Retinal pigment epithelial cell (primary cell): ENCODE results near the gene GJC2.

Experiments
- DNase-seq: peaks from one replicate; pipeline ENCODE4 v3.0.0-alpha.2; 2010; ENCODE audit warnings: low read depth
- H3K4me3 ChIP-seq: 2 replicates; pipeline ENCODE4 v1.5.1; 2011; ENCODE audit warnings: mild to moderate bottlenecking, low read length, control low read depth, moderate library complexity
- CTCF ChIP-seq: conservative IDR thresholded peaks from 2 replicates; pipeline ENCODE4 v1.5.1; 2011; ENCODE audit warnings: low read depth, low read length, control low read depth, inconsistent platforms

GJC2 gene

GRCh38 chr1:228141226-228142044 is 8.3 kb upstream of the GJC2 start:
- TF ChIP-seq CTCF: no peak
- no peak for DNase-seq
- peak overlapping the region; percentile 87 for H3K4me3 ChIP-seq

GRCh38 chr1:228142155-228142691 is 7.5 kb upstream of the GJC2 start:
- no peak for TF ChIP-seq CTCF
- peak overlapping the region; percentile 87 for H3K4me3 ChIP-seq
- DNase-seq: no peak

- no peak for DNase-seq
- H3K4me3 ChIP-seq: no peak overlapping the region
- no peak for TF ChIP-seq CTCF
These were observed 7.0 kb upstream of the GJC2 start for GRCh38 chr1:228142701-228143136.

- no peak for DNase-seq
- TF ChIP-seq CTCF: no peak
- no peak overlapping the region for H3K4me3 ChIP-seq
These were observed 6.1 kb upstream of the GJC2 start for GRCh38 chr1:228143480-228144192.

DNA sequence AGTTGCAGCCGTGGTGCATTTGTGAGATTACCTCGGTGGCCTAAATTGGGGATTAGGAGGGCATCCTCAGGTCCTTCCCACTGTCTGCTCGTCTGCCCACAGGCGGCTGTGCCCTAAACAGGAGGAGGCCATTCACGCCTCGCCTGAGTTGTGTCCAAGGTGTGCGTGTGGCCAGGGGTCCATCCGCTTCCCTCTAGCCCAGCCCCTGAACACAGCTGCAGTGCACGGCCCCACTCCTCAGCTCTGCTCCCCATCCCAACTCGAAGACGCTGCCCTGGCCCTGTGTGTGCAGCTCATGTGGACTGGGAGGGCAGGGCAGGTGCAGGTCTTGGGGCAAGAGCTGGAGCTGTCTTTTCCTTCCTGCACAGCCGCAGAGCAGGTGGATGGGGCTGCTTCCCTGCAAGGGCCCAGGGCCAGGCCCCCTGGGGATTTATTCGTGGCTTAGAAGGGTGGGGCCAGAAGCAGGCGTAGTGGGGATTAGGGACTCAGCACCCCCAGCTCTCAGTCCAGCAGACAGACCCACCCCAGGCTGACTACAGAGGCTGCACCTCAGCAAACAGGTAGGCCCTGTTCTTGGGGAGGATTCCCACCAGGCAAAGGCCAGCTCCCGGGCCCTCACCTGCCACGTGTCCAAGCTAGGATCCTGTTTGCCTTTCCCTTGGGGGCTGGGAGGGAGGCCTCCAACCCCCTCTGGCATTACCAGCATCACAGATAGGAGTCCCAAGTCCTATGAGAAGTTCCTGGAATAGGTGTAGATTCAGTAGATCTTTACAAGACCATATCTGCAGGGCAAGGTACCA is 5.3 kb upstream of the GJC2 start:
- no peak overlapping the region for H3K4me3 ChIP-seq
- DNase-seq: no peak
- no peak for TF ChIP-seq CTCF

DNA sequence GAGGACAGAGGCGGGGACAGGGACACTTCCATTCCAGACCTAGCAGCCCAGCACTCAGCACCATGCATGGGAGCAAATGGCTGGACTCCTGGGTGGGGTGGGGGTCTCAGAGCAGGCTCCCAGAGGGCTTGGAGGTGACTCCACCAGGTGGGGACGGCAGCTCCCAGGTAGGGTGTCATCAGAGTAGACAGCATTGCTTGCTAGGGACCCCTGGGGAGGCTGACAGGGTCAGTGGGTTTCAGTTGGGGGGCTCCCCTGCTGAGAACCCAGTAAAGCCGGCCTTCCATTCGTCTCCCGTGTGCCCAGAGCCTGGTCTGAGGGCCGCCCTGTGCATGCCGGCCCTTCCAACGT is 4.8 kb upstream of the GJC2 start:
- TF ChIP-seq CTCF: no peak
- no peak overlapping the region for H3K4me3 ChIP-seq
- DNase-seq: no peak
